Measurements from ENCODE around the gene HBZ.

GRCh38 chr16:146646-147045 lies 5.8 kb upstream of the HBZ start:
- TF ChIP-seq POLR2A (IDR thresholded peaks at IDR 0.05; ENCODE audit: borderline replicate concordance, extremely low read depth, insufficient read depth, insufficient read length) (no peak), EZH2 (IDR thresholded peaks at IDR 0.05) (no peak), POLR2AphosphoS5 (IDR thresholded peaks at IDR 0.05; ENCODE audit: low read depth, low read length) (no peak)
- TF ChIP-seq, protein P1, sequence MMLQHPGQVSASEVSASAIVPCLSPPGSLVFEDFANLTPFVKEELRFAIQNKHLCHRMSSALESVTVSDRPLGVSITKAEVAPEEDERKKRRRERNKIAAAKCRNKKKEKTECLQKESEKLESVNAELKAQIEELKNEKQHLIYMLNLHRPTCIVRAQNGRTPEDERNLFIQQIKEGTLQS (IDR thresholded peaks at IDR 0.05) = no peak

All from HCT116 (cell line).